Measurements from ENCODE around the gene DYSF. TPM values are rescaled to one million over a fixed set of nuclear protein-coding genes. Genes with fewer than 3 reads are reported as not detected.

The DYSF gene
- total RNA-seq, 1 experiment from 2014 or later: 2.2 TPM

DNA sequence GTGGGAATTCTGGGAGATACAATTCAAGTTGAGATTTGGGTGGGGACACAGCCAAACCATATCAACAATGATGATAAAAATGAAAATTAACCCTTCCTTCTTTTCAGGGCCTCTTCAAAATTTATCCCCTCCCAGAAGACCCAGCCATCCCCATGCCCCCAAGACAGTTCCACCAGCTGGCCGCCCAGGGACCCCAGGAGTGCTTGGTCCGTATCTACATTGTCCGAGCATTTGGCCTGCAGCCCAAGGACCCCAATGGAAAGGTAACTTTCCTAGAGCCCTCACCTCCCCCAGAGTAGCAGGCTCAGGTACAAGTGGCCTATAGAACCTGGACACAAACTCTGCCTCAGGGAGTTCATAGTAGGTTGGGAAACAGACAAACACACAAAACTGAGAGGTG lies 205.4 kb downstream of the DYSF start:
- Histone ChIP-seq H3K4me1 (no peaks in the 10 kb centered on the region), H3K9me3 (peaks cover 16% of the 10 kb centered on the region), H3K27me3 (replicated peaks; ENCODE audit: control insufficient read depth, insufficient read depth, low read length) (no peaks in the 10 kb centered on the region), H3K36me3 (ENCODE audit: control insufficient read depth, insufficient read depth, low read length) (no peaks in the 10 kb centered on the region), H3K4me3 (ENCODE audit: low read depth, low read length) (no peak overlapping the region)
- H3K4me1 Mint-ChIP-seq (ENCODE audit: low read depth, unreplicated experiment): no peaks in the 10 kb centered on the region
- POLR2A ChIA-PET: no interaction called here
- TF ChIP-seq, protein P1, sequence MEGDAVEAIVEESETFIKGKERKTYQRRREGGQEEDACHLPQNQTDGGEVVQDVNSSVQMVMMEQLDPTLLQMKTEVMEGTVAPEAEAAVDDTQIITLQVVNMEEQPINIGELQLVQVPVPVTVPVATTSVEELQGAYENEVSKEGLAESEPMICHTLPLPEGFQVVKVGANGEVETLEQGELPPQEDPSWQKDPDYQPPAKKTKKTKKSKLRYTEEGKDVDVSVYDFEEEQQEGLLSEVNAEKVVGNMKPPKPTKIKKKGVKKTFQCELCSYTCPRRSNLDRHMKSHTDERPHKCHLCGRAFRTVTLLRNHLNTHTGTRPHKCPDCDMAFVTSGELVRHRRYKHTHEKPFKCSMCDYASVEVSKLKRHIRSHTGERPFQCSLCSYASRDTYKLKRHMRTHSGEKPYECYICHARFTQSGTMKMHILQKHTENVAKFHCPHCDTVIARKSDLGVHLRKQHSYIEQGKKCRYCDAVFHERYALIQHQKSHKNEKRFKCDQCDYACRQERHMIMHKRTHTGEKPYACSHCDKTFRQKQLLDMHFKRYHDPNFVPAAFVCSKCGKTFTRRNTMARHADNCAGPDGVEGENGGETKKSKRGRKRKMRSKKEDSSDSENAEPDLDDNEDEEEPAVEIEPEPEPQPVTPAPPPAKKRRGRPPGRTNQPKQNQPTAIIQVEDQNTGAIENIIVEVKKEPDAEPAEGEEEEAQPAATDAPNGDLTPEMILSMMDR (IDR thresholded peaks at IDR 0.05; ENCODE audit: insufficient read depth in 1 of 2, low read depth in 1 of 2, low read length in 1 of 2, severe bottlenecking in 1 of 2, unreplicated experiment in 1 of 2): no peak
- H3K27ac Mint-ChIP-seq (ENCODE audit: unreplicated experiment): no peak overlapping the region
- CTCF ChIA-PET: no interaction called here
- H3K4me3 Mint-ChIP-seq (ENCODE audit: unreplicated experiment): no peak overlapping the region
- intact Hi-C loops (cut with micrococcal nuclease; ENCODE audit: unreplicated experiment): no loop called here
- peaks cover 3% of the 10 kb centered on the region for H3K27me3 Mint-ChIP-seq (ENCODE audit: insufficient read depth, unreplicated experiment)
- peaks cover 27% of the 10 kb centered on the region for H3K9me3 Mint-ChIP-seq (ENCODE audit: unreplicated experiment)
- DNase-seq: no peak
- no peaks in the 10 kb centered on the region for H3K36me3 Mint-ChIP-seq (ENCODE audit: insufficient read depth, unreplicated experiment)
- BruUV-seq (replicated peaks): no TSS peak

DNA sequence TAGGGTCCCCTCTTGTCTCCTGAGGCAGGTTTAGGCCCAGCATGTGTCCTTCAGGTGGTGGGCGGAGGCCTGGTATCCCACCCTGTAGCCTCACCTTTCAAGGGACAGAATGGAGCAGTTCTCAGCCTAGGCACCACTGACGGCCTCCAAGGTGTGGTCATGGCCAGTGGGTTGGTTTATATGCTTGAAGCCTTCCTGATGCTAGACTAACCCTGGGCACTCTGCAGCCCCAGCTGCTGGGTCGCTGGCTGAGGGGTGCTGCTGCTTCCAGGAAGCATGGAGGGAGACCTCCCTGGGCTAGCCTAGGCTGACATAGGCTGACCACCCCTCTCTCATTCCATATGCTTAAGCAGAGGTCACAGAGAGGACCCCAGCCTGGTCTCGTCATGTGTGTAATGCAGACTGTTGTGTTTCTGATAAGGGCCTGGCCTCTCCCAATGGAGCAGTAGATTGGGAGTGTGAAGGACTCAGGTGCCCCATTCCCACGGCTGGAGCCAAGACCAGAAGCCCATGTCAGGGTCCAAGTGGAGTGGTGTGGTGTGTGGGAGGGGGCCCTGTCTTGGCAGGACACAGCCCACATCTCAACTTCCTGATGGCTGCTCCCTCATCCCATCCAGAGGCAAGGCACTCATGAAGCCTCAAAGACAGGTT lies 206.6 kb downstream of the DYSF start:
- intact Hi-C loops (cut with micrococcal nuclease; ENCODE audit: unreplicated experiment): no loop called here
- Mint-ChIP-seq H3K4me1 (ENCODE audit: low read depth, unreplicated experiment) (no peaks in the 10 kb centered on the region), H3K9me3 (ENCODE audit: unreplicated experiment) (peaks cover 27% of the 10 kb centered on the region), H3K36me3 (ENCODE audit: insufficient read depth, unreplicated experiment) (no peaks in the 10 kb centered on the region), H3K4me3 (ENCODE audit: unreplicated experiment) (no peak overlapping the region), H3K27ac (ENCODE audit: unreplicated experiment) (no peak overlapping the region), H3K27me3 (ENCODE audit: insufficient read depth, unreplicated experiment) (peaks cover 3% of the 10 kb centered on the region)
- no TSS peak for BruUV-seq (replicated peaks)
- no peak for DNase-seq
- H3K36me3 ChIP-seq (ENCODE audit: control insufficient read depth, insufficient read depth, low read length): no peaks in the 10 kb centered on the region
- ChIA-PET CTCF (interaction anchor here (0.6 kb wide), 1 partner anchor 94 kb away, joined by 3 read pairs; no protein-coding TSS in a partner anchor), POLR2A (no interaction called here)
- H3K4me1 ChIP-seq: no peaks in the 10 kb centered on the region
- H3K9me3 ChIP-seq: peaks cover 16% of the 10 kb centered on the region
- no peaks in the 10 kb centered on the region for H3K27me3 ChIP-seq (replicated peaks; ENCODE audit: control insufficient read depth, insufficient read depth, low read length)
- TF ChIP-seq, protein P1 (IDR thresholded peaks at IDR 0.05; ENCODE audit: insufficient read depth in 1 of 2, low read depth in 1 of 2, low read length in 1 of 2, severe bottlenecking in 1 of 2, unreplicated experiment in 1 of 2): no peak
- H3K4me3 ChIP-seq (ENCODE audit: low read depth, low read length): no peak overlapping the region

DNA sequence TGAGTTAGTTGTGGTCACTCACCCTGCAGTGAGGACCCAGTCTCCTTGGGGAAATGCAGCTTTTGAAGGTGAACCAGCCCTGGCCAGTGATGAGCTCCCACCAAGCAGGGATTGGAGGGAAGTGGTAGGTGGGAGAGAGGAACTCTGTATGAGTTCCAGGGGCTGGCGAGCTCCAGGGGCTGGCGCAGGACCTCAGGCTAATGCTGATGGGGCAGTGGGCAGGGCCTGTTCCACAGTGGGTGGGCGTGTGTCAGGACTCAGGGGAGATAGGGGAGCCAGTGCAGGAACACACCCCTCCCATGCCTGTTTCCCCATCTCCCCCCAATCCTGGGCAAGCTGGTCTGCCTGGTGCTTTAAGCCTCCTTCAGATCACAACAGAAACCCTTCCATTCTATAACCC lies 208.4 kb downstream of the DYSF start:
- Histone ChIP-seq H3K4me1 (no peaks in the 10 kb centered on the region), H3K27me3 (replicated peaks; ENCODE audit: control insufficient read depth, insufficient read depth, low read length) (no peaks in the 10 kb centered on the region), H3K4me3 (ENCODE audit: low read depth, low read length) (no peak overlapping the region), H3K36me3 (ENCODE audit: control insufficient read depth, insufficient read depth, low read length) (no peaks in the 10 kb centered on the region), H3K9me3 (peaks cover 16% of the 10 kb centered on the region)
- H3K27me3 Mint-ChIP-seq (ENCODE audit: insufficient read depth, unreplicated experiment): no peaks in the 10 kb centered on the region
- POLR2A ChIA-PET: no interaction called here
- intact Hi-C loops (cut with micrococcal nuclease; ENCODE audit: unreplicated experiment): no loop called here
- CTCF ChIA-PET: no interaction called here
- peaks cover 17% of the 10 kb centered on the region for H3K9me3 Mint-ChIP-seq (ENCODE audit: unreplicated experiment)
- no peaks in the 10 kb centered on the region for H3K36me3 Mint-ChIP-seq (ENCODE audit: insufficient read depth, unreplicated experiment)
- no peak overlapping the region for H3K27ac Mint-ChIP-seq (ENCODE audit: unreplicated experiment)
- no peaks in the 10 kb centered on the region for H3K4me1 Mint-ChIP-seq (ENCODE audit: low read depth, unreplicated experiment)
- DNase-seq: no peak
- no TSS peak for BruUV-seq (replicated peaks)
- TF ChIP-seq, protein P1 (IDR thresholded peaks at IDR 0.05; ENCODE audit: insufficient read depth in 1 of 2, low read depth in 1 of 2, low read length in 1 of 2, severe bottlenecking in 1 of 2, unreplicated experiment in 1 of 2): no peak
- H3K4me3 Mint-ChIP-seq (ENCODE audit: unreplicated experiment): no peak overlapping the region

Data from Caco-2 (cell line).